Epidermal melanocyte (primary cell): ENCODE results near the gene TCF4.

ENCODE experiments used
- DNase-seq: peaks from one replicate; pipeline ENCODE4 v3.0.0; 2011; ENCODE audit warnings: low spot score; ENCODE audit not compliant: insufficient read length

Gene TCF4

DNA sequence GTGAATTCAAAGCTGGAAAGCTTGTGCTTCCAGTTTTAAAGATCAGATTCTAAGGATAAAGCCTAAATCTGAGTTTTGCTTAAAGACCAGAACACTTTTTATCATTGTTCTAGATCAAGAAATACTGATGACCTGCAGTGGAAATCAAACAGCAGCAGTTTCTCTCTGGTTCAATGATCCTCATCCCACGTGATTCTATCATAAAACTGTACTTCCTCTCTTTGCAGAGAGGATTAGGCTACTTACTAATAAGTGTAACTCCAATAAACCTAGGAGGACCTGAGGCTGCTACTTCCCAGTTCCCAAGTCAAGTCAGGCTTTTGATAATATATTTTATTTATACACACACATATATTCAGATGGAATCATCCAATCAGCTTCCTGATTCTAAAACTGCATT, 81.9 kb downstream of the TCF4 start:
- DNase-seq, result no peak

DNA sequence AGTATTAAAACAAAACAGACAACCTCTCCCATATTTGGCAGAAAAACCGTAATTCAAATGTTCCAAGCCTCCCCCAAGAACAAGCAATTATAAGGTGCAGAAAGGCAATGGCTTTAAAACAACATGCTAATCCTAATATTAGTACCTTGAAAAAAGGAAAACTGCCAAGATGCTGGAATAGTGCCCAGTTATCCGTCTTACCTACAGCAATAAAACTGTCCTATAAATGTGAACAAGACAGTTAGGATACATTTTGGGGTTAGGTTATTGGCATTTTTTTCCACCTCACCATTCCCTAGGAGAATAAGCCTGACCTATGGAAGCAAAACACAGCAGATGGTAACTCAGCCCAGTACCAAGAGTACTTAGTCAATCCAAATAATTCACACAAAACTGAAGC, 83.2 kb downstream of the TCF4 start:
- no peak for DNase-seq

DNA sequence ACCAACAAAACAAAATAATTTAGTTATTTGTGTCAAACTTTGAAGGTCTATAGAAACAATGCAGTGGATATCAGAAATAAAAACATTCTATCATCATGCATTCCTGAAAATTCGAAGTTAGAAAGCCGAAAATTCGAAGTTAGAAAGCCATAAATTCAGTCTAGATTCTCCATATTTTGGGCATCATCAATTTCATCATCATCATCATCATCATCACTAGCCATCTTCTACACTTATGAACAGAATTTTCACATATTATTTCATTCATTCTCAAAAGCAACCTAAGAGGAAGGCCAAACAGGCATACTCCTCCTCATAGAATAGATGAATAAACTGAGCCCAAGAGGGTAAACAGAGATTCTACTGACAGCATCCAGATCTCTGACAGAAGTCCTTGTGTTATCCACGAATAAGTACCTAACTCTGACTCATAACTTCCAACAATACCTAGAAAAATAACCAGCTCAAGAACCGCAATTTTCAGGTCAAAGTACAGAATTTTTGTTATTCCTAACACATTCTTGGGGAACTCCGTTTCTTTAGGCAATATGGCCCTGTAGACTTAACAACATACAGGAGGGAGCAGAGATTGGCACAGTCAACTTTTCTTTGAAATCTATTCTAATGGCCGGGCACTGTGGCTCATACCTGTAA, 84.7 kb downstream of the TCF4 start:
- no peak for DNase-seq

DNA sequence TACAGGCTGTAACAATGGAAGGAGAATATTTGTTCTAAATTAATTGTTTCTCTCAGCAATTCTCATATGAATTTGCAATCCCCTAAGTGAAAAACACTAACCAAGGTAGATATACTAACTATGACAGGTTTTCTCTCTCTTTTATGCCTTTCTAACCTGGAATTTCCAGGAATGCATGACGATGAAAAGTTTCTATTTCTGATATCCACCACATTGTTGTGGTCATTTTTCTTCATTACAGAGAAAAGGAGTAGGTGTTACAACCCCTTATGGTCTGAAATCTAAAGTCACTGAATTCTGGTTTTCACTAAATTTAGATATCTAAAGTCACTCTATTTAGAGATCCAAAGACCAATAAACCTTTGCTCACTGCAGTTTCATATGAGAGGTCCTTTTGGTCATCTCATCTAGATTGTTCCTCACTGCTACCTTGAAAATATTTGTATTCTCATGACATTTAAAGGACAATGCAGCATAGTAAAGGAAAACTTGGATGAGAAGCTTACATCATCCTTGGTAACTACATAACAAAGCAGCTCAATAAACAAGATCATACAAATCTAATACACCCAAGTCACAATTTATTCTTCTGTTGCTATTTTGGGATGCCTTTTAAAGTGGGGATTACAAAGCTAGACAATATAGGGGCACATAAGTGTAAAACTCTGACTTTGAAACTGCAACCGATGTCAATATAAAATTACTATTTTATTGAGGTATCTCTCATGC, 85.8 kb downstream of the TCF4 start:
- DNase-seq, result no peak

DNA sequence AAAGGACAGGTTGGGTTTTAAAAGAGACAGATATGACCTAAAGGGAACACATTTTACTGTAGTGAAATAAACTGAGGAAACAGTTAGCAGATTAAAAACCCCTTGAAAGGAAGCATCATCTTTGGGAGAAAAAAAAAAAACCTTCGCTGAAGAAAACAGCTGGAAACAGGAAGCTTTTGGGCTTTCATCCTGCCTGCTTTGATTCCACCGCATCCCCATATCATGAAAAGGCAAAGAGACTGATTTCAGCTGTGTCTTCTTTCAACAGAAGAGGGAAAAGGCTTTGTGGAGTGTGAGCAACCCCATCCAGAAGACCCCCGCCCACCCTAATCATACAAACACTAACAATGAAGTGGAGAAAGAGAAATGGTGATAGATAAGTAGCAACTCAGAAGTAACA, 86.4 kb downstream of the TCF4 start:
- no peak for DNase-seq

DNA sequence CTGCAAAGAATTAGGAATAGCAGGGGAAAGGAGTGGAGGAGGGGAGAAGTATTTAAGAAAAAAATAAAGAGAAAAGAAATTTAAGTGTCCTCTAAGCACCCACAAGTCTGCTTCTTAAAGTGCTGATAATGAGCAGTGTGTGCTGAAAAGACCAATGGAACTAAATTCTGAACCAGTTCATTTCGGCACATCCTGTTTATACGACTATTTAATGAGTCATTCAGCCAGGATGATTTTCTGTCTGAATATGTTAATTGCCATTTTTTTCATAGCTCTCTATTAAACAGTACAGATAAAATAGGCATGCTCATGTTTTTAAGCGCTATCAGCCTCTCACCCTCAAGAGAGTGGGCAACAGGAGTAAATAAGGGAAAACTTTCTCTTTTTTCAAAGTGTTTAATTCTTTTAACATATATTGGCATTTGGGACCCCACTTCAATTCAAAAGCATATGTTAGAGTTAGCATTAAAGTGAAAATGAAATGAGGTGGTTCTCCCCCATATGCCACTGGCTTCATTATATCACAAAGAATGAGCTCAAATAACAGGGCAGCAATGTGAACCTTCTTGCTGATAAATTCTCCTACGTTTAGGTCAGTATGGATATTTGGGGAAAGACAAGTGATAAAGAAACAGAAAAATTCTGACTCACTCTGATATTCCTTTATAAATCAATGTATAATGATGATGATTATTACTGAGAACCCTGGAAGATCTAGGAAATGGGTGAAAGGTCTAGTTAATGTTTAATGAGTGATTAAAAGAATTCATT, 87.5 kb downstream of the TCF4 start:
- no peak for DNase-seq

DNA sequence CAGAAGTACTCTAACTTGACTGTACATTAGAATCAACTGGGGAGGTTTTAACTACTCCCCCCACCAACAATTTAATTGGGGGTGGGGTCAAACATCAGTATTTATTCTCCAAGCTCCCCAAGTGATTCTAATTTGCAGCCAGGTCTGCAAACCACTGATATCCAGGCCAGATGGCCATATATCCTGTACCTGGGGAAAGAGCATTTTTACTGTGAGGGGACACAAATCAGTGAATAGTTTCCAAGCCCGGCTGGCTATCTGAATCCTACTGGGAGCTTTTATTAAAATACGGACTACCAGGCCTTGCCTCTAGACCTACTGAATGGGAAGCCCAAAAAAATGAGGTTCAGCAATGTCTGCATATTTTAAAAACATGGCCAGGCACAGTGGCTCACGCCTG, 88.5 kb downstream of the TCF4 start:
- DNase-seq, result no peak

DNA sequence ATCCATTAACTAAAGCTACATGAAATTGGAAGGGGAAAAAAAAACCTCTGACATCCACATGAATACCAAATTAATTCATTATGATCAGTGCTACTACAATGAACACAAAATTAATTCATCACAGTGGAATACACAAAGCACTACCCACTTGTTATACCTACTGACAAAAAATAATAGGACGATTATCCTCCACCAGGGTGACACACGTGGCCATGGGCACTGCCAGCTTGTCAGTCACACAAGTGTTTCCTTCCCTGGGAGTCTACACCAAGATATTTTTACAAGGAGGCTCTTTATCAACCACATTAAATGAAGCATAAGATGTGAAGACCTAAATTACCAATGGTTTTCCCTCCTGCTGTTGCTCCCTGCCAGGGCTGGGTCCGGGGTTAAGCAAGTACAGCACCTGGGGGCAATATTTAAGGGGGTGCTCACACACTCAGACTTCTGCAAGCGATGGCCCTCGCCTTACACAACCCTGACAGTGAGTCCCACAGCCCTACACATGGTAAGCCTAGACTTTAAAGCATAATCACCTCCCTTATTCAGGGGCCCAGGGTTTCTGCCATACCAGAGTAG, 90.1 kb downstream of the TCF4 start:
- no peak for DNase-seq

DNA sequence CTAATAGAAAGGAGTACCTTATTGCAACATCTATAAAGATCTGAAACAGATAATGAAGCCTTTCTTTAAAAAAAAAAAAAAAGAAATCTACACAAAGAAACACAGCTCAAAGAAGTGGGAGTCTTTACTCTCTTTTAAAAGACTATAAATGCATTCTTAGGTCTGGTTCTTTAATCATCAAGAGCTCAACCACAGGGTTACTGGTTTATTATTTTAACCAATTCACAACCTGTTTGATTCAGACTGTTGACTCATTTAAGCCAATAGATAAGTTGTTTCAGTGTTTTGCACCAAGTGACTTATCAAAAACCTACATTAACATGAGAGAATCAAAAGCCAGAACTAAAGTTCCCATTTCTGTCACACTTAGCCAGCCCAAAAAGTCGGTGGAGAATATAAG, 93.1 kb downstream of the TCF4 start:
- no peak for DNase-seq

DNA sequence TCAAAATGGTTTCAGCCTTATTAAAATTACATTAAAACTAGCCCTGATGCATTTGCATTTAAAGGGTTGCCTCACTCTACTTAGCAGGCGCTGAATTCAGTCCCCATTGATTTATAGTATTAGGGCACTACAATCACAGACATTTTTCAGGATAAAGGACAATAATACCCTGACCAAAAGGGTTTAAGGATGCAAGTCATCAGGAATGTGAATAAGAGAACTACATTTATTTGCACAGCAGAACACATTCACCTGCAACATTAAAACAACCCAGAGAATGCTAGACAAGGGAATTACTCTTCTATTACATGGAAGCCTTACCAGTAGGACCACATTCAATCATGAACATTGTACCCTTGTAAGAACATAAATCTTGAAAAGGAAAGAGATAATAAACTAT, 93.6 kb downstream of the TCF4 start:
- DNase-seq, result no peak

DNA sequence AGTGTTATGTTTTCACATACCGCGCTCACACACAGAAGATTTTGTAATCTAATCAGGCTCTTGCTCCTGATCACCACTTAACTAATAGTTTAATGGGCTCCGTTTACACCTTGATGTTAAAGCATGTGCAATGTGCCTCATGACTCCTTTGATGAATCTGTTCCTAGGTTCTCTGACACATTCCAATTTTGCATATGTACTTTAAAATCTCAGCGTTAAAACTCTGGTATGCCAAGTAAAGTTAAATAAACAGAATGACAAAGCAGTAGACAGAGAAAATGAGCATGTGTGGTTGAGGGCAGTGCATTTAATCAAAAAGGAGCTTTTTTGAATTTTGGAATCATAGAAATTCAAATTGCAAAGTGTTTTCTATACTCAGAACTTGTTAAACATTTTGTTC, 96.4 kb downstream of the TCF4 start:
- DNase-seq, result no peak

DNA sequence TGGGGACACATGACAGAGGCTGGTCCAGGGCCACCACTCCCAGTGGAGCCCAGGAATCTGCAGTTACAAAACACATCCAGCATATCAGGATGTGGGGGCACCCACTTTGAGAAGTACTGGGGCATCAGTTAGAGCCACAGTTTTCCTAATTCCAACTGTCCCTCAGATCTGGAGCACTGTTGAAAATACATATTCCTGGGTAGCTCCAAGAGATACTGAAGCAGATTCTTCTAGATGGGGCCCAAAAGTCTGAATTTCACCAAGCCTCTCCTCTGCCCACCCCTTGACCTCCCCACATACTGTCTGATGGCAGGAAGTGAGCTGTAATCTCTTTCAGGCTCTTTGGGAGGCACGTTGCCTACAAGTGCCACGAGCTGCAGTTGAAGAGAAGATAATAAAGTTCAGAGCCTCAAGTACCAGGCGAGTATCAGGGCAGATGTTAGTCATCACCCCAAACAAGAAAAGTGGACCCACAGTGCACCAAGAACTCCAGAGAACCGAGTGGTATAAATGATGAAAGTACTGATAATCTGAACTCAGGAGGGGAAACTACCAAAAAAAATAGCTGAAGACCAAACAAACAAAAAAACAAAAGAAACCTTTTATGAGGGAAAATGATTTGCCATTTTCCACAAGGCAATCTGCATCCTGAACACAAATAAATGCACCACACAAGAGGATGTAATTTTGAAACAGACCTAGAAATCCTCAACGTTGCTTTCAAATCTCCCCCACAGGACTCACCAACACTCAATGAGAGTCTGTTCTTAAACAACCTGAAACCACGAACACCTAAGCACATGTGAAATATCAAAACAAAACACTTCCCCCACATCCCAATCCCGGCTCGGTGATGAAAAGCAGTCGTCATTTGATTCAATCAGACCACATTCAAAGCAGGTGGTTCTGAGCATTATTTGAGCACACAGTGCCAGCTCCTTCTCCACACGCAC, 98.7 kb downstream of the TCF4 start:
- no peak for DNase-seq

DNA sequence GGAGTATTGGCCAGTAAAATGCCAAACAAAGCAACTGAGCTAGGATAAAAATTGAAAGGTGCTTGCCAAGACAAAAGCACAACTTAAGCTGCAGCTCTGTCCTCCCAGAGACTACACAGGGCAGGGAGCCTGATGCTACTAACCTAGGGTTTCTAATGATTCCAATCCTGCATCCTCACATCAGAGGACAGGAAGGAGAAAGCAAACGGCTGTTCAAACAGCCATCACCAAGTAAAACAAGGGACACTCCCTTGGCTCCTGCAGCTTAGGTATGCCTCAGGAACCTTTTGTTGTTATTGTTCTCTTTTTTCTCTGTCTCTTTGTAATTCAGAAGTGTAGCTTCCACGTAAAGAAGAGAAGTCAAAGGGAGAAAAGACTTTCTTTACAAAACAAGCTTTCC, 99.5 kb downstream of the TCF4 start:
- DNase-seq, result no peak

DNA sequence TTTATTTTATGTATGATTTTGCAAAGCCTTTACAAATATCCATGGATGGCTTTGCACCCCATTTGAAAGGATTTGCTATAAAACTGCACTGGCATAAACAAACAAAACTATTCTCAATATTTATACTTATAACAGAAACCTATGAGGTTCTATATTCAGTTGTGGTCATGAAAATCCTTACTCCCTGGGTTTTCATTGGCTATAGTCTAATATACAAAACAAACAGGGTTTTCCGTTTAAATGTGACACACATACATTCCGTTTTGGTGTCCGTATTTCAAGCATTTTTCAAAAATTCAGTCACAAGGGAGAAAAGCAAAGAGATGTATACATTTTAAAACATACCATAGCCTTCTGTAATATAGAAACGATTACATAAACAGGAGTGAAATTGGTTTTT, 100.0 kb downstream of the TCF4 start:
- DNase-seq, result no peak

DNA sequence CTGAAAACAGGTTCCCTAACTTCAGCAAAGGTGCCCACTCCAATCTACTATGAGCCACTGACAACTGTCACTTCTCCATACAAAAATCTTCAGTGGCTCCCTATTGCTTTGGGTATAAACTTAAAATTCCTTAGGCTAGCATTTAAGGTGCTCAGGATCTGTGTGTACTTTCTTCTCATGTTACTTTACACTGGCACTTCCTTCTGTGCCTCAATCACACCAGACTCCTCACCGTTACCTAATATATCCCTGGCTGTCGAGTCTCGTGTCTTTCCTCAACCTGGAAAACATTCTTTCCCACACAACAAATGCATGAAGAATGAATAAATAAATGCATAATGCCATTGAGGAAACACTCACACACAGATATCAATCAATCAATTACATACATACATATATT, 101.1 kb downstream of the TCF4 start:
- DNase-seq, result no peak

DNA sequence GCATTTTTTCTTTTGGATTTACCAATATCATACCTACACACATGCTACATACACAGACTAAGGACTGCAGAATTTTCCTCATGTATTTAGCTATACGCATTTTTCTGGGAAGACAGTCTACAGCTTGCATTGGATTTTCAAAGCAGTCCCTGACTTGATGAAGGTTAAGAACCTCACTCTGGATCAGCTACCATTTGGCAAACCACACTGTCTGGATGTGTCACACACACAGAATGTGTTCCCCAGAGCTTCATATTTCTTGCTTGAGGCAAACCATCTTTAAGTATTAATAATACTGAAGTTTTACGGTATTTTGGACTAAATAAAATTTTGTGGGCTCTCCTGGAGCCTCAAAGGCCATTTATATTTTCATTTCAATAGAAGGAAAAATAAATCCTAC, 102.3 kb downstream of the TCF4 start:
- no peak for DNase-seq

DNA sequence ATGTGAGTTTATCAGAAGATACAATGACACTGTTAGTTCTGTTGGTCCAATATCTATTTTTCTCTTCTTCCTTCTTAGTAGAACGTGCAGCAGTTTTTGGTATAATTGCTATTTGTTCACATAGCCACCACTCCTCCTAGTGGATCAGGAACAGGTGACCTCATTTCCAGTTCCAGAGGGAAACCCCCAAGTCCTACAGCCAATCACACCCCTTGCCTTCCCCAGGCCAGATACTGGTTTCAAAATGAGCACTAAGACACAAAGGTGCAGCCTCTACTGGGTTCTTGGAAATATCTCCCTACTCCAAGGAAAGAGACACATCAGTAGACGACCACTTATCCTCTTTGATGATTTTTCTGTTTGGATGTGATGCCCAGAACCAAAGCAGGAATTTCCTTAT, 103.2 kb downstream of the TCF4 start:
- no peak for DNase-seq

DNA sequence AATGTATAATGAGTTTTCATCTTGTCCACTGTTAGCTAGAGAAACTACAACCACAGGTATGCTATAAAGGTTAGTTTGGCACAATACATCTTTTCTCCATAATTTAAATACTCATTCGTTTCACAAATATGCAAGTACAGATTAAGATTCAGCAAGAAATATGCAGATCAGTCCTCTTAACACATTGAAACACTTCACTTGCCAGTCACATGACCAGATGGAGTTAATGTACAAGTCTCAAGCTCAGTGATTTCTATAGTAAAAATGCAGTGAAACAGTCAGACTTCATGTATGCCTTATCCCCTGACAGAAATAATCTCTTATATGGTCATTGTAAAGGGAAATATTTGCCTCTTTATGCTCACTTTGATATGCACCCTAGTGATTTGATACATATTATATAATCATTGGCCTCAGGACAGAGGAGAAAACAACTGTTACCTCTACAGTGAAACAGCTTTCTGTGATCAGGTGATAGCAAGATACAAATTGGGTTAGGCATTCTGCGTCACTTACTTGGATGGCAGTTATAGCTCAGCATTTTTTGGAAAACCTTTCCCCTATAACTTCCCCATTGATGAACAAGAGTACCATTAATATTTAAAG, 104.6 kb downstream of the TCF4 start:
- DNase-seq, result no peak

DNA sequence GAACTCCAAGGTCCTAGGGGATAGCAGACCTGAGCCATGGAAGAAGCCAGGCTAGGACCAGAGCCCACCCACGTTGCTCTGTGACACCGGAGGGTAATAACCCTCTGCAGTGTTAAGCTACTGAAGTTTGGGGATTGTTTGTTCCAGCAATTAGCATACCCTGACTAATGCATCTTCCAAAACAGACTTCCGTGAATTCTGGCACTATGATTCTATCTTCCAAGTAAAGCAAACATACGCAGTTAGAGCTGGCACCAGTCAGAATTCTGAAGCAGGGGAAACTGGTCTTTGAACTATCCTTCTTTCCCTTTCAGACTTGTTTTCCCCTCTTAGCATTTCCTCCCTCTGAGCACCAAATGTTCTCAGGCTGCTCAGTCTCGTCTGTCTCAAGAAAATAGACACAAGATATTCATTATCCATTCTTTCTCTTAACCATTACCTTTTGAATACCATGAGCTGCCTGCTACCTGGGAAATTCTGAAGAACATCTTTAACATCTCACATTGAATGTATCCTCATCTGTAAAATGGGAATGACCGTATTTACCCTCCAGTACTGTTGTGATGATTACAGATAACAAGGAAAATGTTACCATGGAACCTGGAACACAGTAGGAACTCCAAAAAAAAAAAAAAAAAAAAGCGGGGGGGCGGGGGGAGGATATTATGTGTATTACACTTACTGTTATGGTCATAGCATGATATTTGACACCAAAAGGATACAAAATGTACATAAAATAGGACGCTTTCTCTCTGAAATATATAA, 108.2 kb downstream of the TCF4 start:
- DNase-seq, result no peak
